ENCODE data around the gene KEAP1.
"Not testable (repeated sequence)": the region's sequence is repeated elsewhere in the genome, so short reads cannot be mapped to it uniquely, and the experiment has no call there.

DNA sequence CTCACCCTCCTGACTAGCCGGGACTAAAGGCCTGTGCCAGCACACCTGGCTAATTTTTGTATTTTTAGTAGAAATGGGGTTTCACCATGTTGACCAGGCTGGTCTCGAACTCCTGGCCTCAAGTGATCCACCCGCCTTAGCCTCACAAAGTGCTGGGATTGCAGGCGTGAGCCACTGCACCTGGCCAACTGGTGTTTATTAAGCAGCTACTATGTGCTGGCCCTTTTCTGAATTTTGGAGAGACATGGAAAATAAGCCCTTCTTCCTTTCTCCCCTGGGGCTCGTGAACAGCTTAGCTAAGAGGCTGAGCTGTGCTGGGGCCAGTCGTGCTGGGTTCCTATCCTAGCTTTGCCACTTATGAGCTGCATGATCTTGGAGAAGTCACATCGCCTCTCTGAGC, 44.4 kb downstream of the KEAP1 start:
- TF ChIP-seq, protein P1, sequence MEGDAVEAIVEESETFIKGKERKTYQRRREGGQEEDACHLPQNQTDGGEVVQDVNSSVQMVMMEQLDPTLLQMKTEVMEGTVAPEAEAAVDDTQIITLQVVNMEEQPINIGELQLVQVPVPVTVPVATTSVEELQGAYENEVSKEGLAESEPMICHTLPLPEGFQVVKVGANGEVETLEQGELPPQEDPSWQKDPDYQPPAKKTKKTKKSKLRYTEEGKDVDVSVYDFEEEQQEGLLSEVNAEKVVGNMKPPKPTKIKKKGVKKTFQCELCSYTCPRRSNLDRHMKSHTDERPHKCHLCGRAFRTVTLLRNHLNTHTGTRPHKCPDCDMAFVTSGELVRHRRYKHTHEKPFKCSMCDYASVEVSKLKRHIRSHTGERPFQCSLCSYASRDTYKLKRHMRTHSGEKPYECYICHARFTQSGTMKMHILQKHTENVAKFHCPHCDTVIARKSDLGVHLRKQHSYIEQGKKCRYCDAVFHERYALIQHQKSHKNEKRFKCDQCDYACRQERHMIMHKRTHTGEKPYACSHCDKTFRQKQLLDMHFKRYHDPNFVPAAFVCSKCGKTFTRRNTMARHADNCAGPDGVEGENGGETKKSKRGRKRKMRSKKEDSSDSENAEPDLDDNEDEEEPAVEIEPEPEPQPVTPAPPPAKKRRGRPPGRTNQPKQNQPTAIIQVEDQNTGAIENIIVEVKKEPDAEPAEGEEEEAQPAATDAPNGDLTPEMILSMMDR (IDR thresholded peaks at IDR 0.05; ENCODE audit: insufficient read depth, low read length) = not testable (repeated sequence)
- TF ChIP-seq, protein P2, sequence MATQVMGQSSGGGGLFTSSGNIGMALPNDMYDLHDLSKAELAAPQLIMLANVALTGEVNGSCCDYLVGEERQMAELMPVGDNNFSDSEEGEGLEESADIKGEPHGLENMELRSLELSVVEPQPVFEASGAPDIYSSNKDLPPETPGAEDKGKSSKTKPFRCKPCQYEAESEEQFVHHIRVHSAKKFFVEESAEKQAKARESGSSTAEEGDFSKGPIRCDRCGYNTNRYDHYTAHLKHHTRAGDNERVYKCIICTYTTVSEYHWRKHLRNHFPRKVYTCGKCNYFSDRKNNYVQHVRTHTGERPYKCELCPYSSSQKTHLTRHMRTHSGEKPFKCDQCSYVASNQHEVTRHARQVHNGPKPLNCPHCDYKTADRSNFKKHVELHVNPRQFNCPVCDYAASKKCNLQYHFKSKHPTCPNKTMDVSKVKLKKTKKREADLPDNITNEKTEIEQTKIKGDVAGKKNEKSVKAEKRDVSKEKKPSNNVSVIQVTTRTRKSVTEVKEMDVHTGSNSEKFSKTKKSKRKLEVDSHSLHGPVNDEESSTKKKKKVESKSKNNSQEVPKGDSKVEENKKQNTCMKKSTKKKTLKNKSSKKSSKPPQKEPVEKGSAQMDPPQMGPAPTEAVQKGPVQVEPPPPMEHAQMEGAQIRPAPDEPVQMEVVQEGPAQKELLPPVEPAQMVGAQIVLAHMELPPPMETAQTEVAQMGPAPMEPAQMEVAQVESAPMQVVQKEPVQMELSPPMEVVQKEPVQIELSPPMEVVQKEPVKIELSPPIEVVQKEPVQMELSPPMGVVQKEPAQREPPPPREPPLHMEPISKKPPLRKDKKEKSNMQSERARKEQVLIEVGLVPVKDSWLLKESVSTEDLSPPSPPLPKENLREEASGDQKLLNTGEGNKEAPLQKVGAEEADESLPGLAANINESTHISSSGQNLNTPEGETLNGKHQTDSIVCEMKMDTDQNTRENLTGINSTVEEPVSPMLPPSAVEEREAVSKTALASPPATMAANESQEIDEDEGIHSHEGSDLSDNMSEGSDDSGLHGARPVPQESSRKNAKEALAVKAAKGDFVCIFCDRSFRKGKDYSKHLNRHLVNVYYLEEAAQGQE (IDR thresholded peaks at IDR 0.05; ENCODE audit: insufficient replicate concordance, low read depth) = not testable (repeated sequence)
- TF ChIP-seq POLR2AphosphoS5, GABPA (IDR thresholded peaks at IDR 0.05; ENCODE audit: low read depth): not testable (repeated sequence)

Data from HL-60 (cell line).